Posterior cingulate gyrus (tissue), 11 donors: ENCODE results near the gene TESMIN.

Experiments
- DNase-seq, 10 donors: peaks; one replicate each; pipeline versions ENCODE4 v3.0.0 to v3.0.0-alpha.2; 2020 to 2021; ENCODE audit warnings: mixed read lengths in 3 of 10
- intact Hi-C: fragments of 100-400 bp; cut with DNase I; formaldehyde crosslinking; loops from one replicate; pipeline ENCODE4 v1.15.1; 2023

Gene TESMIN

GRCh38 chr11:68751331-68751856 lies at the start of gene TESMIN:
Gene TESMIN (minus strand): TSS chr11:68751520. CDS start chr11:68750660, 860 bp downstream.
- peak in 8 of 10 donors; percentile 32 to 90 (median 55) for DNase-seq
- intact Hi-C loops: no loop called here

- peak in 1 of 10 donors; percentile 64 for DNase-seq
- intact Hi-C loops: no loop called here
Measured at GRCh38 chr11:68798221-68798813, 47.0 kb upstream of the TESMIN start.

- intact Hi-C loops: no loop called here
- DNase-seq: peak in 1 of 10 donors; percentile 65
Measured at GRCh38 chr11:68796801-68797200, 45.5 kb upstream of the TESMIN start.

- intact Hi-C loops: no loop called here
- DNase-seq: peak in 1 of 10 donors; percentile 23
Measured at GRCh38 chr11:68792400-68792966, 41.2 kb upstream of the TESMIN start.

GRCh38 chr11:68784653-68785052 lies 33.3 kb upstream of the TESMIN start:
- intact Hi-C loops: no loop called here
- DNase-seq: peak in 1 of 10 donors; percentile 53

- DNase-seq: peak in 2 of 10 donors; percentile 40 to 54
- intact Hi-C loops: no loop called here
Measured at GRCh38 chr11:68783216-68783821, 32.0 kb upstream of the TESMIN start.

GRCh38 chr11:68782711-68783110 lies 31.4 kb upstream of the TESMIN start:
- intact Hi-C loops: no loop called here
- peak in 1 of 10 donors; percentile 66 for DNase-seq

GRCh38 chr11:68780829-68781228 lies 29.5 kb upstream of the TESMIN start:
- intact Hi-C loops: no loop called here
- DNase-seq: peak in 1 of 10 donors; percentile 72

GRCh38 chr11:68778205-68778604 lies 26.9 kb upstream of the TESMIN start:
- intact Hi-C loops: no loop called here
- DNase-seq: peak in 2 of 10 donors; percentile 36 to 37

GRCh38 chr11:68776442-68777235 lies 25.3 kb upstream of the TESMIN start:
- intact Hi-C loops: no loop called here
- DNase-seq: peak in 2 of 10 donors; percentile 64 to 68

GRCh38 chr11:68775951-68776388 lies 24.6 kb upstream of the TESMIN start:
- no peak for DNase-seq
- intact Hi-C loops: no loop called here

GRCh38 chr11:68774194-68774585 lies 22.9 kb upstream of the TESMIN start:
- DNase-seq: peak in 1 of 10 donors; percentile 20
- intact Hi-C loops: no loop called here

GRCh38 chr11:68773521-68774193 lies 22.3 kb upstream of the TESMIN start:
- peak in 1 of 10 donors; percentile 52 for DNase-seq
- intact Hi-C loops: no loop called here

- intact Hi-C loops: no loop called here
- DNase-seq: peak in 1 of 10 donors; percentile 31
Measured at GRCh38 chr11:68772936-68773335, 21.6 kb upstream of the TESMIN start.

GRCh38 chr11:68770781-68771180 lies 19.5 kb upstream of the TESMIN start:
- intact Hi-C loops: no loop called here

GRCh38 chr11:68767672-68768071 lies 16.4 kb upstream of the TESMIN start:
- peak in 2 of 10 donors; percentile 12 to 24 for DNase-seq
- intact Hi-C loops: no loop called here

More at GRCh38 chr11:68770781-68771180, 19.5 kb upstream of the TESMIN start:
- peak in 2 of 10 donors; percentile 16 to 77 for DNase-seq

- DNase-seq: peak in 2 of 10 donors; percentile 42 to 62
- intact Hi-C loops: no loop called here
Measured at GRCh38 chr11:68766786-68767185, 15.5 kb upstream of the TESMIN start.

- peak in 2 of 10 donors; percentile 64 to 66 for DNase-seq
- intact Hi-C loops: no loop called here
Measured at GRCh38 chr11:68764746-68765145, 13.4 kb upstream of the TESMIN start.

- peak in 2 of 10 donors; percentile 70 to 76 for DNase-seq
- intact Hi-C loops: no loop called here
Measured at GRCh38 chr11:68763926-68764657, 12.8 kb upstream of the TESMIN start.
